ENCODE measurements around the gene LEMD2. TPM values are rescaled to one million over a fixed set of nuclear protein-coding genes. Genes with fewer than 3 reads are reported as not detected.

Gene LEMD2
- polyA plus RNA-seq, 3 donors: 11.4 to 59.5 (median 13.8) TPM

DNA sequence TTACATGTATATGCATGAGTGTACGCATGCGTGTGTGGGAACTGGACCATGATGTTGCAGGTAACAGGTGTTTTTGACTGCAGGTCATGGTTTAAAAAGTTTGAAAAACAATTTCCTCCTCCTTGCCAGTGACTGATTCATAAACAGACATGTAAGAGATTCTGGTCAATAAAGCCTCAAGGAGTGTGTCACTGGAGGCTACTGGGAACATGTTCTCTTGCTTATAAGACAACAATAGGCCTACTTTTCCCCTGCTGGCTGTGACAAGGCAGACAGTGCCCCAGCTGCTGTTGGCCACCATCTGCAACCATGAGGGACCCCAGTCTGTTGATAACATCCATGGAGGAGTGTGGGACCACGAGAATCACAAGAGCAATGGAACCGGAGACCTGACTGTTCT, 12.7 kb downstream of the LEMD2 start:
- H3K36me3 Mint-ChIP-seq: peaks cover 90 to 94% of the 10 kb centered on the region in 2 donors
- no peak overlapping the region for H3K9ac ChIP-seq (ENCODE audit: insufficient read depth, low read length, poor library complexity, severe bottlenecking)

GRCh38 chr6:33774774-33775173, 14.2 kb downstream of the LEMD2 start:
- Histone ChIP-seq H3K9ac (ENCODE audit: insufficient read depth, low read length, poor library complexity, severe bottlenecking) (no peak overlapping the region), H3K27me3 (ENCODE audit: control insufficient read depth in 2 of 2, insufficient read depth in 2 of 2, low read length in 2 of 2) (peaks cover 0 to 9% of the 10 kb centered on the region in 2 donors), H3K27ac (ENCODE audit: low read depth in 1 of 2, low read length in 2 of 2) (no peak overlapping the region), H3K79me2 (ENCODE audit: insufficient read depth, low read length) (no peaks in the 10 kb centered on the region), H3K9me3 (replicated peaks in 1 of 2; ENCODE audit: control insufficient read depth in 1 of 2, insufficient read depth in 1 of 2, low read length in 2 of 2) (no peaks in the 10 kb centered on the region), H3K4me3 (replicated peaks in 1 of 3; ENCODE audit: low read depth in 2 of 3, low read length in 3 of 3) (no peak overlapping the region), H3K4me1 (ENCODE audit: control insufficient read depth in 1 of 2, insufficient read depth in 2 of 2, low read length in 2 of 2) (peaks cover 0 to 4% of the 10 kb centered on the region in 2 donors), H4K20me1 (ENCODE audit: insufficient read depth, low read length) (peaks cover 59% of the 10 kb centered on the region), H3K36me3 (replicated peaks in 1 of 2; ENCODE audit: control insufficient read depth in 1 of 2, insufficient read depth in 2 of 2, low read length in 2 of 2) (peaks cover 72 to 79% of the 10 kb centered on the region in 2 donors), H2AFZ (ENCODE audit: insufficient read depth, low read depth, low read length, poor library complexity, severe bottlenecking) (no peak overlapping the region), H3K4me2 (replicated peaks; ENCODE audit: extremely low read depth, low read length, poor library complexity, severe bottlenecking) (no peak overlapping the region)
- Mint-ChIP-seq H3K4me1 (peaks cover 6% of the 10 kb centered on the region), H3K27me3 (ENCODE audit: low read depth in 3 of 3) (peaks cover 0 to 8% (median 5%) of the 10 kb centered on the region in 3 donors), H3K4me3 (no peak overlapping the region), H3K36me3 (peaks cover 76 to 80% of the 10 kb centered on the region in 2 donors), H3K9me3 (no peaks in the 10 kb centered on the region), H3K27ac (peak overlapping the region in 1 of 7 donors; percentile 1)
- 100% methylated on average over 2 of the region's 3 CpGs for WGBS (ENCODE audit: insufficient coverage)
- intact Hi-C loops (cut with micrococcal nuclease): loop anchor here (5.0 to 10.0 kb wide), 2 partner anchors 43 to 380 kb away; no protein-coding TSS in a partner anchor
- DNase-seq: no peak
- TF ChIP-seq, protein P1, sequence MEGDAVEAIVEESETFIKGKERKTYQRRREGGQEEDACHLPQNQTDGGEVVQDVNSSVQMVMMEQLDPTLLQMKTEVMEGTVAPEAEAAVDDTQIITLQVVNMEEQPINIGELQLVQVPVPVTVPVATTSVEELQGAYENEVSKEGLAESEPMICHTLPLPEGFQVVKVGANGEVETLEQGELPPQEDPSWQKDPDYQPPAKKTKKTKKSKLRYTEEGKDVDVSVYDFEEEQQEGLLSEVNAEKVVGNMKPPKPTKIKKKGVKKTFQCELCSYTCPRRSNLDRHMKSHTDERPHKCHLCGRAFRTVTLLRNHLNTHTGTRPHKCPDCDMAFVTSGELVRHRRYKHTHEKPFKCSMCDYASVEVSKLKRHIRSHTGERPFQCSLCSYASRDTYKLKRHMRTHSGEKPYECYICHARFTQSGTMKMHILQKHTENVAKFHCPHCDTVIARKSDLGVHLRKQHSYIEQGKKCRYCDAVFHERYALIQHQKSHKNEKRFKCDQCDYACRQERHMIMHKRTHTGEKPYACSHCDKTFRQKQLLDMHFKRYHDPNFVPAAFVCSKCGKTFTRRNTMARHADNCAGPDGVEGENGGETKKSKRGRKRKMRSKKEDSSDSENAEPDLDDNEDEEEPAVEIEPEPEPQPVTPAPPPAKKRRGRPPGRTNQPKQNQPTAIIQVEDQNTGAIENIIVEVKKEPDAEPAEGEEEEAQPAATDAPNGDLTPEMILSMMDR (IDR thresholded peaks at IDR 0.05): no peak

More for the DNA sequence above, 12.7 kb downstream of the LEMD2 start:
- H3K4me1 ChIP-seq (ENCODE audit: control insufficient read depth in 1 of 2, insufficient read depth in 2 of 2, low read length in 2 of 2): peaks cover 0 to 4% of the 10 kb centered on the region in 2 donors
- no peaks in the 10 kb centered on the region for H3K27me3 ChIP-seq (ENCODE audit: control insufficient read depth in 2 of 2, insufficient read depth in 2 of 2, low read length in 2 of 2)
- peaks cover 66% of the 10 kb centered on the region for H4K20me1 ChIP-seq (ENCODE audit: insufficient read depth, low read length)
- no peak overlapping the region for H2AFZ ChIP-seq (ENCODE audit: insufficient read depth, low read depth, low read length, poor library complexity, severe bottlenecking)
- no peaks in the 10 kb centered on the region for H3K79me2 ChIP-seq (ENCODE audit: insufficient read depth, low read length)
- TF ChIP-seq, protein P1 (IDR thresholded peaks at IDR 0.05): no peak
- no peak overlapping the region for H3K27ac ChIP-seq (ENCODE audit: low read depth in 1 of 2, low read length in 2 of 2)
- H3K4me2 ChIP-seq (replicated peaks; ENCODE audit: extremely low read depth, low read length, poor library complexity, severe bottlenecking): no peak overlapping the region
- WGBS (ENCODE audit: insufficient coverage): 94% methylated on average over 2 of the region's 4 CpGs
- H3K36me3 ChIP-seq (replicated peaks in 1 of 2; ENCODE audit: control insufficient read depth in 1 of 2, insufficient read depth in 2 of 2, low read length in 2 of 2): peaks cover 86 to 93% of the 10 kb centered on the region in 2 donors
- no peaks in the 10 kb centered on the region for H3K9me3 ChIP-seq (replicated peaks in 1 of 2; ENCODE audit: control insufficient read depth in 1 of 2, insufficient read depth in 1 of 2, low read length in 2 of 2)
- Mint-ChIP-seq H3K27ac (peak overlapping the region in 1 of 7 donors; percentile 0), H3K4me1 (peaks cover 6% of the 10 kb centered on the region), H3K27me3 (ENCODE audit: low read depth in 3 of 3) (peaks cover 0 to 2% (median 0%) of the 10 kb centered on the region in 3 donors), H3K9me3 (no peaks in the 10 kb centered on the region), H3K4me3 (no peak overlapping the region)
- H3K4me3 ChIP-seq (replicated peaks in 1 of 3; ENCODE audit: low read depth in 2 of 3, low read length in 3 of 3): no peak overlapping the region
- no peak for DNase-seq
- intact Hi-C loops (cut with micrococcal nuclease): loop anchor here (5.0 to 10.0 kb wide), 2 partner anchors 41 to 379 kb away; no protein-coding TSS in a partner anchor

Data from CD14-positive monocyte (primary cell).